ENCODE results near the gene MAPK8.

MAPK8 gene

DNA sequence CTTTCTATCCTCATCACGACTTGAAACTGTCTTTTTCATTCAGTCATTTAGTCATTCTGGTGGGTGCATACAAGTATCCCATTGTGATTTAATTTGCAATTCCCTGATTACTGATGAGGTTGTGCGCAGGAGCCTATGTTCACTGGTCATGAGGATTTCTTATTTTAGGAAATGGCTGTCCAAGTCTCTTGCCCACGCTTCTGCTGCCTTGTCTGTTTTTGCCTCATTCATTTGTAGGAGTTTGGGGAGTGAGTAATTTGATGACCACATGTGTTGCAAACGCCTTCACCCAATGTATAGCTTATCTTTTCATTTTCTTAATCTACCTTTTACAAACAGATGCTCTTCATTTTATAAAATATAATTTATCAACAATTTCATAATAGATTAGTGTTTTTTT lies 171.1 kb downstream of the MAPK8 start:
- no peak for DNase-seq (ENCODE audit: low spot score)

DNA sequence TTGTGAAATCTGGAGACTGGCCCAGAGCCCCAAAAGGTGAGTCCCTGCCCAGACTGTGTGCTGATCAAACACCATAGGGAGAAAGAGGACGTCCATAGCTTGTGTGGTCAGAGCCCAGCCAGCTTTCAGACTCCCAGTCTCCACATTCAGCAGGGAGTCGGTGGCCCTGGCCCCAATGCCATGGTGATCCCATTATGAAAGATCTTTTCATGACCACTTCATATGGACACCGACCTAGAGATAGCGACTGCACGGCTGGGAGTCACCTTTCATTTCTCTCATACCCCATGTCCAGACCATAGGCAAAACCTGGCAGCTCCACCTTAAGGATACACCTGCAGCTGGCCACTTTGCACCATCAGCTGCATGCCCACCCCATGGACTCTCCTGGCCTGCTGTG lies 172.0 kb downstream of the MAPK8 start:
- no peak for DNase-seq (ENCODE audit: low spot score)

DNA sequence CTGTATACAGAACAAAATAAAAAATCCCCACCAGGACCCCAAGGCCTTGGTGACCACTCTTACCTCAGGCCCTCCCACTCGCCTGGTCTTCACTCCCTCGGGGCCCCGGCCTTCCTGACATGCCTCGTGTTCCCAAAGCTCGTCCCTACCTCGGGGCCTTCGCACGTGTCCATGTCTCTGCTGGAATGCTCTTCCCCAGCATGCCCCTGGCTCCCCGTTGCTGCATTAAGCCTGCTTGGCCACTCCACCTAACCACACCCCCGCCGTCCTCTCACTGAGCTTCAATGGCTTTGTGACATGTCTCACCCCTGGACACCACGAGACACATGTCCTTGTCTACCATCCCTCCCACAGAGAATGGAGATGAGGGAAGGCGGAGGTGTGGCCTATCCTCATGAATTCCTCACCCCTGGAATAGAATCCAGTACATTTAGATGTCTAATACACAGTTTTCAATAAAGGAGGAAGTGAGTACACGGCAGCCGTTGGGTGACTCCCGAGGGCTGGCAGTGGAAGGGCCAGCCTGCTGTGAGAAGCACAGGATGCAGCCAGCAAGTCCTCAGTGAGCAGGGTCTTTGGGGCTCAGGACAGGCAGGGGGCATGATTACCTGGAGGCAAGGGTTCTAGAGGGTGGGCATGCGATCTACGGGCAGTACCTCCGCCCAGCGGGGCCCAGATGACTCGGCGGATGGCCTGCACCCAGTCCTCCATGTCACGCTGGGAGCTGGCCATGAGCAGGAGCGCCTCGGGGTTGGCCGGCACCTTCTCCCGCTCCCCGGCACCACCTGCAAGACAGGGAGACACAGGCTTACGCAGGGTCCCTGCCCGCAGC lies 172.7 kb downstream of the MAPK8 start:
- DNase-seq (ENCODE audit: low spot score), result no peak

DNA sequence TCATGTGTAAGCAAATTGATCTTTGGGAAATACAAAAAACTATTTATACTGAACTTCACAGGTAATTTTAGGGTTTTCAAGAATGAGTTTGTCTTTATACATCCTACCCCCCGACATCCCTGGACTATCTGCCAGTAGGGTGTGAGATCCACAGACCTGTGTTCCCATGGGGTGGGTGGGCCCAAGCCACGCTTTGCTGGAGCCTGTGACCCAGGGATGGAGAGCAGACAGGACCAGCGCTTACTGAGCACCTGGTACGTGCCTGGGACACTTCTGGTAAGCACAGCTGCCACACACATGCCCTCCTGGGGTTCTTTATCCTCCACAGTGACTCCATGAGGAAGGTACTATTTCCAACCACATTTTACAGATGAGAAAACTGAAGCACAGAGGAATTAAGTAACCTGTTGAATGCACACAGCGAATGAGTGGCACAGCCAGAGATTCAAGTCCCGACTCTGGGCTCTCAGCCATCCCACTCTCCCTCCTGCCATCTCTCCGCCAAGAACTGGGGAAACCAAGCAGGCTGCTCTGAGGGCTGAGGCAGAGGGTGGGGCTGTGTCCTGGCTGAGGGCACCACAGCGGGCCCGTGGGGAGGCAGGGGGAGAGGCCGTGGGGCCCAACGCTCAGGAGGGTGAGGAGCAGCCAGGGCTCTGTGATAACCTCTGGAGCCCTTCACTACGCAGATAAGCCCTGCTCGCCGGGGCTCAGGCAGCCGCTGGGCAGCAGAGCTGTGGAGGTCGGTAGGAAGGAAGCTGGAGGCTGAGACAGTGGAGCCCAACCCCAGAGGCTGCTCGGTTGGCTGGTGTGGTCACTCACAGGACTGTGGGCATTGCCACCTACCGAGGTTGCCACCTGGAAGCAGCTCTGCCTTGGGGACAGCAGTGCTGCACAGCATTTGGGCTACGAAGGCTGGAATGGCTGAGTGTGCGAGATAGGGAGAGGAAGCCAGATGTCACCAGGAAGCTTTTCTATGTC lies 174.2 kb downstream of the MAPK8 start:
- DNase-seq (ENCODE audit: low spot score), result no peak

DNA sequence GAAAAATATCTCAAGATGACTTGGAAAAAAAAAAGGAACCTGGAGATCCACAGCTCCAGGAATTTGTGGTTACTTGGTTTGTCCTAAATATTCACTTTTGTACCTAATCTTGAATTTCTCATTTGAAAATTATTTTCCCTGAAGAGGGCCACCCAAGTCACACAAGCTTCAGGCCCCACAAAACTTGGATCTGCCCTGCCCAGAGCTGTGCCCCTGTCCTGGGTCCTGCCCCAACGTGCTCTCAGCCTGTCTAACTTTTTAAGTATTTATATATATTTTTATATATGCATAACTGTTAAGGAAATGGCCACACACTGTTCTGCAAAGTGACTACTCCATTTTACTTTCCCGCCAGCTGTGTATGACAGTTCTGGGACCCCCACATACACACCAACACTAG lies 174.9 kb downstream of the MAPK8 start:
- no peak for DNase-seq (ENCODE audit: low spot score)

DNA sequence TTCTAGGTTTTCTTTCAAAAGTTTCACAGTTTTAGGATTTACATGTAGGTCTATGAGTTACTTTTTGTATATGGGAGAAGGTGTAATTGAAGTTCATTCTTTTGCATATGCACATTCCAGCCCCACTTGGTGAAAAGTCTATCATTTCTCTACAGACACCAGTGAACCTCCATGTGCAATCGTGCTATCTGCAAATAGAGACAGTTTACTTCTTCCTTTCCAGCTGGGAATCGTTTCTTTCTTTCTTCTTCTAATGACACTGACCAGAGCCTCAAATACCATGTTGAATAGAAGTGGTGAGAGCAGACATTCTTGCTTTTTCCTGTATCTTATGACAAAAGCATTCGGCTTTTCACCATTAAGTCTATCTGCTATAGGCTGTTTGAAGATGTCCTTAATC lies 175.7 kb downstream of the MAPK8 start:
- DNase-seq (ENCODE audit: low spot score), result no peak

DNA sequence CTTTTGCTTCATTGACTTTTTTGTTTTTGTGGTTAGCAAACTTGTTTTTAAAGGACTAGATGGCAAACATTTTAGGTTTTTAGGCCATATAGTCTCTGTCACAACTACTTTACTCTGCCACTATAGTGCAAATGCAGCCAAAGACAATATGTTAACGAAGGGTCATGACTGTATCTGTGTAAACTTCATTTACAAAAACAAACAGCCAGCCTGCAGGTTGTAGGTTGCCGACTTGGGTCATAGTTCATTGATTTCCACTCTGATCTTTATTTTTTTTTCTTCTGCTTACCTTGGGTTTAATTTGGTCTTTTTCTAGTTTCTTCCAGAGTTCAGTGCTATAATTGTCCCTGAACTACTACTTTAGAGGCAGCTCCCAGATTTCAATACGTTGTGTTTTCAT lies 178.4 kb downstream of the MAPK8 start:
- DNase-seq (ENCODE audit: low spot score), result no peak

DNA sequence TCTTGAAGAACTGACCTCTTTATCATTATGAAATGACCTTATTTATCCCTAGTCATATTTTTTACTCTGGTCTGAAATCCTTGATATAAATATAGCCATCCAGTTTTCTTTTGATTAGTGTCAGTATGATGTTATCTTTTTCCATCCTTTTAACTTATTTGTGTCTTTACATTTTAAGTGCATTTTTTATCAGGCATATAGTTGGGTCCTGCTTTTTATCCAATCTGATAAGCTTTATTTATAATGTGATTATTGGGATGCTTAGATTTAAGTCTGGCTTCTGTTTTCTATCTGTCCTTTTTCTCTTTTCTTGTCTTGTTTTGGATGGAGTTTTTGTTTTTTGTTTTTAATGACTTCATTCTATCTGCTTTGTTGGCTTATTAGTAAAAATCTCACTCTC lies 179.2 kb downstream of the MAPK8 start:
- no peak for DNase-seq (ENCODE audit: low spot score)

DNA sequence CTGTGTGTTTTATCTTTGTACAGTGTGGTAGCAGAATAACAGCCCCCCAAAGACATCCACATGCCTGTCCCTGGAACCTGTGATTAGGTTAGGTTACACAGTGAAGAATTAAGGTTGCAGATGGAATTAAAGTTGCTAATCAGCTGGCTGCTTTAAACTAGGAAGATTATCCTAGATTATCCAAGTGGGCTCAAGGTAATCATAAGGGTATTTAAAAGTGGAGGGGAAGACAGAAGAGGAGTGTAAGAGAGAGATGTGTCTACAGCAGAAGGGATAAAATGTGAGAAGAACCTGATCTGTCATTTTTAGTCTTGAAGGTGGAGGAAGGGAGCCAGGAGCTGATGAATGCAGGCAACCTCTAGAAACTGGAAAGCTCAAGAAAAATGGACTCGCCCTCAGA lies 180.8 kb downstream of the MAPK8 start:
- no peak for DNase-seq (ENCODE audit: low spot score)

Measured in activated CD4-positive, alpha-beta T cell treated with anti-CD3 and anti-CD28 coated beads, Interleukin-2, Interleukin-4, amounts not matched to agents 100 ng/mL and 50 ng/mL, durations not matched to agents 16 hours and 8 hours (primary cell).